ENCODE data around the gene RANBP10.

The RANBP10 gene

DNA sequence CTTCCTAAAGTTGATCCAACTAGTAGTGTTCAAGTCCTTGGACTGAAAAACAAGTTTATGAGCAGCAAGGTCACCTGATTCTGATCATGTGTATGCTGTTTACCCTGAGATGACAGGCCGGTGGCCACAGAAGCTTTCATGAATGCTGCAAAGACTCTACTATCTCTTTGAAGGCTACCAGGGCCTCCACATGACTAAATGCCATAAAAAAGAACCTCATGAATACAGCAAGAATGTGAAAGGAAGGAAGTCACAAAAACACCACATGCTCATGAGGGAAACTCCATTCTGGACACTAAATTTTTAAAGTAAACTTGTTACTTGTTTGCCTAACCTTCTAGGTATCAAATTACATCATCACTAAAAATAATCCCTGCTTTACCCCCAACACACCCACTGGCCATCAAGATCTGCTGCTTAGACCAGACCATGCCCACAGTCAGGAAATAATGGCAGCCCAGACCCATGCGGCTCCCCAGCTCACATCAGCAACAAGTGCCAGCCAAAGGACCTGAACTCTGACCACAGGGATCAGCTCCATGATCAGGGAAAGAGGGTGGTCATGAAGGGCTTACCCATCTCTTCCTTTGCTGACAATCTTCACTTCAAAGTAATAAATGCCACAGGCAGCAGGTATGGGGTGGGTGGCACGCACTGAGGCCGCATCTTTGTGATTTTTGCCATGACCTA, 1.4 kb downstream of the RANBP10 start:
- H3K4me1 ChIP-seq (ENCODE audit: control insufficient read depth in 5 of 5, insufficient read depth in 5 of 5, low read length in 5 of 5) = peaks cover 12 to 32% (median 29%) of the 10 kb centered on the region in 5 donors
- no peaks in the 10 kb centered on the region for H3K9me3 ChIP-seq (ENCODE audit: control insufficient read depth in 5 of 5, low read length in 5 of 5)
- H3K4me3 ChIP-seq (ENCODE audit: low read depth in 1 of 5, low read length in 5 of 5) = peak overlapping the region; percentile 88 to 98 (median 96)
- H3K36me3 ChIP-seq (ENCODE audit: control insufficient read depth in 5 of 5, insufficient read depth in 5 of 5, low read length in 5 of 5) = peaks cover 3 to 29% (median 9%) of the 10 kb centered on the region in 5 donors
- H3K27me3 ChIP-seq (ENCODE audit: control insufficient read depth in 5 of 5, insufficient read depth in 4 of 5, low read length in 5 of 5) = no peaks in the 10 kb centered on the region
- no peak overlapping the region for H3K27ac ChIP-seq (ENCODE audit: low read depth, low read length)
- peak overlapping the region in 2 of 5 donors; percentile 95 to 98 for H3K9ac ChIP-seq (ENCODE audit: low read length in 5 of 5)

DNA sequence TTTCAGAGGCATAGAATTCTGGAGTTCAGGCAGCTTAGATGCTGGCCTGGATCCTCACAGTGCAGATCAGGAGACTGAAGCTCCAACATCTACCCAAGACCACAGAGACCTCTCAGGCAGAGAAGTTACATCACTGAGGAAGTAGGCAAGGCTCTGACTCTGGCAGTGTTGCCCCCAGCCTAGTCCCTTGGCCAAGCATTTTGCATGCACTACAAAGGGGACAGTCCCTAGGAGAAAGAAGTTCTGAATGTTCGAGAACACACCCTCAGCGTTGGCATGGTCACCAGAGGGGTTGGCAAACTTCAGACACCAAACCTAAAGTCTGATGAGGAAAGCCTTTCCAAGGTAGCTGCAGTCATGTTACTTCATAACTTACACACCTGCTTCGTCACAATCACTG, 2.5 kb downstream of the RANBP10 start:
- no peak overlapping the region for H3K4me3 ChIP-seq (ENCODE audit: low read depth in 1 of 5, low read length in 5 of 5)
- H3K27me3 ChIP-seq (ENCODE audit: control insufficient read depth in 5 of 5, insufficient read depth in 4 of 5, low read length in 5 of 5) = no peaks in the 10 kb centered on the region
- peaks cover 12 to 32% (median 29%) of the 10 kb centered on the region in 5 donors for H3K4me1 ChIP-seq (ENCODE audit: control insufficient read depth in 5 of 5, insufficient read depth in 5 of 5, low read length in 5 of 5)
- no peak overlapping the region for H3K27ac ChIP-seq (ENCODE audit: low read depth, low read length)
- no peak overlapping the region for H3K9ac ChIP-seq (ENCODE audit: low read length in 5 of 5)
- no peaks in the 10 kb centered on the region for H3K9me3 ChIP-seq (ENCODE audit: control insufficient read depth in 5 of 5, low read length in 5 of 5)
- peaks cover 3 to 34% (median 9%) of the 10 kb centered on the region in 5 donors for H3K36me3 ChIP-seq (ENCODE audit: control insufficient read depth in 5 of 5, insufficient read depth in 5 of 5, low read length in 5 of 5)

DNA sequence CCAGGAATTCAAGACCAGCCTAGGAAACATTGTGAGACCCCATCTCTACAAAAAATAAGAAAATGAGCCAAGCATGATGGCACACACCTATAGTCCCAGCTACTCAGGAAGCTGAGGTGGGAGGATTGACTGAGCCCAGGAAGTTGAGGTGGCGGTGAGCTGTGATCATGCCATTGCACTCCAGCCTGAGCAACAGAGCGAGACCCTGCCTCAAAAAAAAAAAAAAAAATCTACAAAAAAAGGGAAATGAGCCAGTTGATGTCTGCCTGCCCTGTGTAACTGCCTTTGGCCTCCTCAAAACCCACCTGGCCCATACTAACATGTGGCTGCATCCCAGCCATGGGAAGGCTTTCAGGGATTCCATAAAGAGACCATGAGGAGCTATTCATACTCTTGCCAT, 4.5 kb downstream of the RANBP10 start:
- Histone ChIP-seq H3K9ac (ENCODE audit: low read length in 5 of 5) (peak overlapping the region in 1 of 5 donors; percentile 20), H3K4me3 (ENCODE audit: low read depth in 1 of 5, low read length in 5 of 5) (no peak overlapping the region), H3K27me3 (ENCODE audit: control insufficient read depth in 5 of 5, insufficient read depth in 4 of 5, low read length in 5 of 5) (no peaks in the 10 kb centered on the region), H3K4me1 (ENCODE audit: control insufficient read depth in 5 of 5, insufficient read depth in 5 of 5, low read length in 5 of 5) (peaks cover 8 to 26% (median 24%) of the 10 kb centered on the region in 5 donors), H3K27ac (ENCODE audit: low read depth, low read length) (no peak overlapping the region), H3K9me3 (ENCODE audit: control insufficient read depth in 5 of 5, low read length in 5 of 5) (no peaks in the 10 kb centered on the region), H3K36me3 (ENCODE audit: control insufficient read depth in 5 of 5, insufficient read depth in 5 of 5, low read length in 5 of 5) (peaks cover 5 to 38% (median 17%) of the 10 kb centered on the region in 5 donors)

DNA sequence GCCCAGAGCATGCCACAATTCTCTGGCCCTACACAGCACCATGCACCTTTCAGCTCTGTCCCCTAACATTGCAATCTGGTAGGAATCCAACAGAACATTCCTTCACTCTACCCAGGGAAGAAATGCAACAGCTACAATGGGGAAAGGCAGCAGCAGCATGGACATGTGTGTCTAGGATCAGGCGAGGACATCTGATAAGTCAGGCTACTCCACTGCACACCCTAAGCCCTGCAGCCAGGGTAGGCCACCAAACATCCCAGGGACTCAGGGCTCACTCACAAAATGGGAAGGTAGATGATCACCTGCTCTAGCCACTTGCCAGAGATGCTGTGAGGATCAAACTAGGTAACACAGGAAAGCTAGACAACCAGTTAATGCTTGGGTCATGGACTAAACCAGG, 5.1 kb downstream of the RANBP10 start:
- H3K27ac ChIP-seq (ENCODE audit: low read depth, low read length) = no peak overlapping the region

DNA sequence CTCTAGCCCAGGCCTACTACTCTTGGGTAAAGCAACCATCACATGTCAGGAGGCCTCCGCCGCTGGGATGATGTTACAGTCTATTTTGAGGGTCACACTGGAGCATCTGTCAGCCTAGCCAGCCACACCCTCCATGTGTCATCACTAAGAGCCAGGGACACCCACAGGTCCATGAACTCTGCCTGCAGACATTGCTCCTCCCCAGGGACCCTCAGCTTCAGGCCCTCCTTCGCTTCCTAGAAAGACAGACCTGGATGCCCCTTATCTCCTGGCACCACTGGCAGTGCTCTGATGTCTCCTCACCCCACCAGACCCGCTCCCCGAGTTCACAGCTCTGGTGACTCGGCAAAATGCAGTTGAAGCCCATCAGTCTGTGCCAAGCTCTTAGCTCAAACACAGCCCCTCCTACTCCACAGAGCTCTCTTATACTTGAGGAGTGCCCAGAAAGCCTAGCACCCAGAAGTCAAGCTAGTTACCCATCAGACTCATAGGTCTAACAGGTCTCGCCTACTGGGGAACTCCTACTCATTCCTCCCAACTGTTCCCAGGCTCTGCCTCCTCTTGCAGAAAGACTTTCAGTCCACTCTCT, 5.9 kb downstream of the RANBP10 start:
- H3K4me1 ChIP-seq (ENCODE audit: control insufficient read depth in 5 of 5, insufficient read depth in 5 of 5, low read length in 5 of 5) = peaks cover 5 to 17% (median 16%) of the 10 kb centered on the region in 5 donors
- H3K9me3 ChIP-seq (ENCODE audit: control insufficient read depth in 5 of 5, low read length in 5 of 5) = no peaks in the 10 kb centered on the region
- no peak overlapping the region for H3K27ac ChIP-seq (ENCODE audit: low read depth, low read length)
- no peaks in the 10 kb centered on the region for H3K27me3 ChIP-seq (ENCODE audit: control insufficient read depth in 5 of 5, insufficient read depth in 4 of 5, low read length in 5 of 5)
- H3K9ac ChIP-seq (ENCODE audit: low read length in 5 of 5) = peak overlapping the region in 2 of 5 donors; percentile 2 to 20
- peaks cover 5 to 45% (median 17%) of the 10 kb centered on the region in 5 donors for H3K36me3 ChIP-seq (ENCODE audit: control insufficient read depth in 5 of 5, insufficient read depth in 5 of 5, low read length in 5 of 5)
- H3K4me3 ChIP-seq (ENCODE audit: low read depth in 1 of 5, low read length in 5 of 5) = no peak overlapping the region

More for the DNA sequence above, 5.1 kb downstream of the RANBP10 start:
- no peak overlapping the region for H3K9ac ChIP-seq (ENCODE audit: low read length in 5 of 5)
- H3K36me3 ChIP-seq (ENCODE audit: control insufficient read depth in 5 of 5, insufficient read depth in 5 of 5, low read length in 5 of 5) = peaks cover 5 to 44% (median 17%) of the 10 kb centered on the region in 5 donors
- H3K4me1 ChIP-seq (ENCODE audit: control insufficient read depth in 5 of 5, insufficient read depth in 5 of 5, low read length in 5 of 5) = peaks cover 8 to 24% (median 24%) of the 10 kb centered on the region in 5 donors
- H3K9me3 ChIP-seq (ENCODE audit: control insufficient read depth in 5 of 5, low read length in 5 of 5) = no peaks in the 10 kb centered on the region
- no peaks in the 10 kb centered on the region for H3K27me3 ChIP-seq (ENCODE audit: control insufficient read depth in 5 of 5, insufficient read depth in 4 of 5, low read length in 5 of 5)
- no peak overlapping the region for H3K4me3 ChIP-seq (ENCODE audit: low read depth in 1 of 5, low read length in 5 of 5)

DNA sequence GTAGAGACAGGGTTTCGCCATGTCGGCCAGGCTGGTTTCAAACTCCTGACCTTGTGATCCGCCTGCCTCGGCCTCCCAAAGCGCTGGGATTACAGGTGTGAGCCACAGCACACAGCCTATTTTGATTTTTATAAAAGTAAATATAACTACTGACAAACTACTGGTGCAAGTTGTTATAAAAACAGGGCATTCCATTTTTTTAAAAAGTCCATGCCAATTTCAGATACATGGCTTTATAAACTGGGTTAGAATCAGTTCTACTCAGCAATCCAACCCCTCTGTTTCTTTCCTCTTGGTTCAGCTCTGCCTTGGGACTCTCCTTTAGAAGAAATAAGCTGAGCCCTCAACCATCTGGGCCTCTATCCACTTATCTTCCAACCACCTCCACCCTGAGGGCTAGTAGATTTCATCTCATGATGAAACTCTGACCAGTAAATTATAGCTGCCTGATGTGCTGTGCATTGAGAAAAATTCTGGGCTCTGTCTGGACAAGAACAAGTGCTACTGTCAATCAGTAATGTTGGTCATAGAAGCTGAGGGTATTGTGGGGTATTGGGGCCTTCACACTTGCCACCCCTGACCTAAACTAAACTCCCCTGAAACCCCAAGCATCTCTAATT, 10.2 kb downstream of the RANBP10 start:
- peaks cover 0 to 25% (median 8%) of the 10 kb centered on the region in 5 donors for H3K36me3 ChIP-seq (ENCODE audit: control insufficient read depth in 5 of 5, insufficient read depth in 5 of 5, low read length in 5 of 5)
- H3K4me1 ChIP-seq (ENCODE audit: control insufficient read depth in 5 of 5, insufficient read depth in 5 of 5, low read length in 5 of 5) = peaks cover 0 to 9% (median 8%) of the 10 kb centered on the region in 5 donors
- H3K27ac ChIP-seq (ENCODE audit: low read depth, low read length) = no peak overlapping the region
- no peaks in the 10 kb centered on the region for H3K9me3 ChIP-seq (ENCODE audit: control insufficient read depth in 5 of 5, low read length in 5 of 5)
- no peaks in the 10 kb centered on the region for H3K27me3 ChIP-seq (ENCODE audit: control insufficient read depth in 5 of 5, insufficient read depth in 4 of 5, low read length in 5 of 5)
- H3K4me3 ChIP-seq (ENCODE audit: low read depth in 1 of 5, low read length in 5 of 5) = no peak overlapping the region
- H3K9ac ChIP-seq (ENCODE audit: low read length in 5 of 5) = no peak overlapping the region

DNA sequence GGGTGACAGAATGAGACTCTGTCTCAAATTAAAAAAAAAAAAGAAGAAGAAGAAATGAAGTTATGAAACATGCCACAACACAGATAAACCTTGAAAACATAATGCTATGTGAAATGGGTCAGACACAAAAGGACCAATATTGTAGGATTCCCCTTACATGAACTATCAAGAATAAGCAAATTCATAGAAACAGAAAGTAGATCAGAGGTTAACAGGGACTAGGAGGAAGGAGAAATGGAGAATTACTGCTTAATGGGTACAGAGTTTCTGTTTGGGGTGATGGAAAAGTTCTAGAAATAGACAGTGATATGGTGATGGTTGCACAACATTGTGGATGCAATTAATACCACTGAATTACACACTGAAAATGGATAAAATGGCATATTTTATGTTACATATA, 16.3 kb downstream of the RANBP10 start:
- no peaks in the 10 kb centered on the region for H3K27me3 ChIP-seq (ENCODE audit: control insufficient read depth in 5 of 5, insufficient read depth in 4 of 5, low read length in 5 of 5)
- H3K27ac ChIP-seq (ENCODE audit: low read depth, low read length) = no peak overlapping the region
- no peaks in the 10 kb centered on the region for H3K36me3 ChIP-seq (ENCODE audit: control insufficient read depth in 5 of 5, insufficient read depth in 5 of 5, low read length in 5 of 5)
- H3K4me3 ChIP-seq (ENCODE audit: low read depth in 1 of 5, low read length in 5 of 5) = no peak overlapping the region
- peaks cover 0 to 5% (median 3%) of the 10 kb centered on the region in 5 donors for H3K4me1 ChIP-seq (ENCODE audit: control insufficient read depth in 5 of 5, insufficient read depth in 5 of 5, low read length in 5 of 5)
- H3K9me3 ChIP-seq (ENCODE audit: control insufficient read depth in 5 of 5, low read length in 5 of 5) = no peaks in the 10 kb centered on the region
- H3K9ac ChIP-seq (ENCODE audit: low read length in 5 of 5) = peak overlapping the region in 1 of 5 donors; percentile 11

DNA sequence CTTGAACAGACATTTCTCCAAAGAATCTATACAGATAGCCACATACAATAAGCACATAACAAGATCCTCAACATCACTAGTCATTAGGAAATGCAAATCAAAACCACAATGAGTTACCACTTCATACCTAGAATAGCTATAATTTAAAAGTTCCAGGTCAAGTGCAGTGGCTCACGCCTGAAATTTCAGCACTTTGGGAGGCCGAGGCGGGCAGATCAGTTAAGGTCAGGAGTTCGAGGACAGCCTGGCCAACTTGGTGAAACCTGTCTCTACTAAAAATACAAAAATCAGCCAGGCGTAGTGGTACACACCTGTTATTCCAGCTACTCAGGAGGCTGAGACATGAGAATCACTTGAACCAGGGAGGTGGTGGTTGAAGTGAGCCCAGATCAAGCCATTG, 19.9 kb downstream of the RANBP10 start:
- peaks cover 0 to 5% (median 3%) of the 10 kb centered on the region in 5 donors for H3K4me1 ChIP-seq (ENCODE audit: control insufficient read depth in 5 of 5, insufficient read depth in 5 of 5, low read length in 5 of 5)
- no peak overlapping the region for H3K27ac ChIP-seq (ENCODE audit: low read depth, low read length)
- no peak overlapping the region for H3K9ac ChIP-seq (ENCODE audit: low read length in 5 of 5)
- no peak overlapping the region for H3K4me3 ChIP-seq (ENCODE audit: low read depth in 1 of 5, low read length in 5 of 5)
- no peaks in the 10 kb centered on the region for H3K27me3 ChIP-seq (ENCODE audit: control insufficient read depth in 5 of 5, insufficient read depth in 4 of 5, low read length in 5 of 5)
- H3K9me3 ChIP-seq (ENCODE audit: control insufficient read depth in 5 of 5, low read length in 5 of 5) = no peaks in the 10 kb centered on the region
- H3K36me3 ChIP-seq (ENCODE audit: control insufficient read depth in 5 of 5, insufficient read depth in 5 of 5, low read length in 5 of 5) = no peaks in the 10 kb centered on the region

DNA sequence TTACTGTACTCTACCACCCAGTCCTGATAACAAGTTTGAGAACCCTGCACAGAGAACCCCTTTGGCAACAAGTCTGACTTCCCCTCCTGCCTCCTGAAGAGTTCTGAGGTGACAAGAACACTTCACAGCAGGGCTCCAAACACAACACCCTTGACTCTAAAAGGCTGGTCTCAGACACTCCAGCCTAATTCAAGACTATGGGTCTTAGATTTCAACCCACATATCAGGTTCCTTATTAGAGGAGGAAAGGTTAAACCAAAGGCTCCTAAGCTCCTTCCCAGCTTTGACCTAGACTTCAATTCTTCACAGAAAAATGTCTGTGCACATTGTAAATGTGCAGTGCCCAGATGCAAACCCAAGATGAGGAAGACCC, 23.0 kb downstream of the RANBP10 start:
- no peak overlapping the region for H3K4me3 ChIP-seq (ENCODE audit: low read depth in 1 of 5, low read length in 5 of 5)
- no peaks in the 10 kb centered on the region for H3K27me3 ChIP-seq (ENCODE audit: control insufficient read depth in 5 of 5, insufficient read depth in 4 of 5, low read length in 5 of 5)
- H3K9me3 ChIP-seq (ENCODE audit: control insufficient read depth in 5 of 5, low read length in 5 of 5) = no peaks in the 10 kb centered on the region
- peaks cover 0 to 5% (median 0%) of the 10 kb centered on the region in 5 donors for H3K4me1 ChIP-seq (ENCODE audit: control insufficient read depth in 5 of 5, insufficient read depth in 5 of 5, low read length in 5 of 5)
- H3K36me3 ChIP-seq (ENCODE audit: control insufficient read depth in 5 of 5, insufficient read depth in 5 of 5, low read length in 5 of 5) = peaks cover 0 to 5% (median 3%) of the 10 kb centered on the region in 5 donors
- no peak overlapping the region for H3K9ac ChIP-seq (ENCODE audit: low read length in 5 of 5)
- H3K27ac ChIP-seq (ENCODE audit: low read depth, low read length) = no peak overlapping the region

Measured in subcutaneous abdominal adipose tissue (tissue), 5 donors.